ENCODE data around the gene CDC16. TPM values are rescaled to one million over a fixed set of nuclear protein-coding genes. Genes with fewer than 3 reads are reported as not detected.

The CDC16 gene
- total and polyA plus RNA-seq, 2 donors from 2014 or later, result 49.3 to 57.7 TPM

GRCh38 chr13:114268344-114269280, 33.9 kb downstream of the CDC16 start:
- Histone ChIP-seq H3K27ac (ENCODE audit: low read depth in 2 of 2, low read length in 2 of 2) (no peak overlapping the region), H3K9me3 (ENCODE audit: control insufficient read depth in 2 of 3, insufficient read depth in 1 of 3, low read length in 3 of 3) (no peaks in the 10 kb centered on the region), H3K36me3 (ENCODE audit: control insufficient read depth in 2 of 3, insufficient read depth in 3 of 3, low read length in 3 of 3) (peaks cover 8 to 48% (median 33%) of the 10 kb centered on the region in 3 donors), H3K9ac (ENCODE audit: low read length in 3 of 3) (no peak overlapping the region), H3K27me3 (ENCODE audit: control insufficient read depth, insufficient read depth, low read length) (no peaks in the 10 kb centered on the region), H3K4me3 (ENCODE audit: low read length in 3 of 3) (no peak overlapping the region), H3K4me1 (ENCODE audit: control insufficient read depth in 2 of 3, insufficient read depth in 2 of 3, low read depth in 1 of 3, low read length in 3 of 3) (no peaks in the 10 kb centered on the region)
- intact Hi-C loops (cut with DNase I), result no loop called here
- no peak for DNase-seq
- no peak for FAIRE-seq
- TF ChIP-seq CTCF (IDR thresholded peaks at IDR 0.05; ENCODE audit: borderline replicate concordance, extremely low read depth, insufficient read depth), result no peak

- Histone ChIP-seq H3K27me3 (ENCODE audit: control insufficient read depth, insufficient read depth, low read length) (no peaks in the 10 kb centered on the region), H3K4me1 (ENCODE audit: control insufficient read depth in 2 of 3, insufficient read depth in 2 of 3, low read depth in 1 of 3, low read length in 3 of 3) (no peaks in the 10 kb centered on the region), H3K27ac (ENCODE audit: low read depth in 2 of 2, low read length in 2 of 2) (no peak overlapping the region), H3K9ac (ENCODE audit: low read length in 3 of 3) (no peak overlapping the region), H3K4me3 (ENCODE audit: low read length in 3 of 3) (no peak overlapping the region), H3K9me3 (ENCODE audit: control insufficient read depth in 2 of 3, insufficient read depth in 1 of 3, low read length in 3 of 3) (no peaks in the 10 kb centered on the region), H3K36me3 (ENCODE audit: control insufficient read depth in 2 of 3, insufficient read depth in 3 of 3, low read length in 3 of 3) (peaks cover 6 to 45% (median 31%) of the 10 kb centered on the region in 3 donors)
- no peak for DNase-seq
- FAIRE-seq, result no peak
- TF ChIP-seq CTCF (IDR thresholded peaks at IDR 0.05; ENCODE audit: borderline replicate concordance, extremely low read depth, insufficient read depth), result no peak
- intact Hi-C loops (cut with DNase I), result no loop called here
Measured at GRCh38 chr13:114269281-114269770, 34.6 kb downstream of the CDC16 start.

- no peak for TF ChIP-seq CTCF (IDR thresholded peaks at IDR 0.05; ENCODE audit: borderline replicate concordance, extremely low read depth, insufficient read depth)
- no peak for DNase-seq
- no peaks in the 10 kb centered on the region for H3K4me1 ChIP-seq (ENCODE audit: control insufficient read depth in 2 of 3, insufficient read depth in 2 of 3, low read depth in 1 of 3, low read length in 3 of 3)
- intact Hi-C loops (cut with DNase I), result no loop called here
- H3K4me3 ChIP-seq (ENCODE audit: low read length in 3 of 3), result no peak overlapping the region
- no peak for FAIRE-seq
- no peak overlapping the region for H3K27ac ChIP-seq (ENCODE audit: low read depth in 2 of 2, low read length in 2 of 2)
- H3K36me3 ChIP-seq (ENCODE audit: control insufficient read depth in 2 of 3, insufficient read depth in 3 of 3, low read length in 3 of 3), result peaks cover 3 to 32% (median 22%) of the 10 kb centered on the region in 3 donors
- H3K9ac ChIP-seq (ENCODE audit: low read length in 3 of 3), result no peak overlapping the region
- H3K27me3 ChIP-seq (ENCODE audit: control insufficient read depth, insufficient read depth, low read length), result no peaks in the 10 kb centered on the region
- no peaks in the 10 kb centered on the region for H3K9me3 ChIP-seq (ENCODE audit: control insufficient read depth in 2 of 3, insufficient read depth in 1 of 3, low read length in 3 of 3)
Measured at GRCh38 chr13:114272977-114273376, 38.3 kb downstream of the CDC16 start.

Measured in kidney (tissue), 14 donors.